HEK293T (cell line): Measurements from ENCODE around the gene DNMT3L.
"Not testable (repeated sequence)": the region's sequence is repeated elsewhere in the genome, so short reads cannot be mapped to it uniquely, and the experiment has no call there.

ENCODE experiments used
- ARNT ChIP-seq: fragments of 450-650 bp; IDR thresholded peaks from 2 replicates; pipeline ENCODE4 v1.6.1; 2017; ENCODE audit warnings: mild to moderate bottlenecking
- FOXA1 ChIP-seq: fragments of 450-650 bp; IDR thresholded peaks from 2 replicates; pipeline ENCODE4 v1.6.1; 2016; ENCODE audit warnings: mild to moderate bottlenecking
- SP1 ChIP-seq: fragments of 450-650 bp; IDR thresholded peaks from 2 replicates; pipeline ENCODE4 v1.6.1; 2017
- ZNF384 ChIP-seq: fragments of 450-650 bp; IDR thresholded peaks from 2 replicates; pipeline ENCODE4 v1.6.1; 2016
- TF ChIP-seq, protein P1 (sequence below): fragments of 450-650 bp; IDR thresholded peaks from 2 replicates; pipeline ENCODE4 v1.6.1; 2016

DNA sequence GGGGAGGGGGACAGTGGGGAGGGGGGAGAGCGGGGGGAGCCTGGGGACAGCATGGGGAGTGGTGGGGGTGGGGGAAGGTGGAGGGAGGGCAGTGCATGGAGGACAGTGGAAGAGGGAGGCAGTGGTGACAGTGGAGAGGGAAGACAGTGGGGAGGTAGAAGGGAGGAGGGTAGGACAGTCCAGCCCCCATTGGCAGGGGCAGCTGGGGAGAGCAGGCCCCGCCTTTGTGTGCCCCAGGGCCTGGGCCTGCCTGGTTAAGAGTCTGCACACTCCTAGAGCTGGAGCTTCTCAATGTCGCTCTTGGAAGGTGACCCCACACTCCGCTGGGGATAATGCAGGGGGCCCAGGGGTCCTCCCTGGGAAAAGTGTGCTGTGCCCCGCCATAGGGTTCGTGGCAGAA is 36.1 kb downstream of the DNMT3L start:
- not testable (repeated sequence) for TF ChIP-seq ZNF384, FOXA1, SP1, ARNT
- TF ChIP-seq, protein P1, sequence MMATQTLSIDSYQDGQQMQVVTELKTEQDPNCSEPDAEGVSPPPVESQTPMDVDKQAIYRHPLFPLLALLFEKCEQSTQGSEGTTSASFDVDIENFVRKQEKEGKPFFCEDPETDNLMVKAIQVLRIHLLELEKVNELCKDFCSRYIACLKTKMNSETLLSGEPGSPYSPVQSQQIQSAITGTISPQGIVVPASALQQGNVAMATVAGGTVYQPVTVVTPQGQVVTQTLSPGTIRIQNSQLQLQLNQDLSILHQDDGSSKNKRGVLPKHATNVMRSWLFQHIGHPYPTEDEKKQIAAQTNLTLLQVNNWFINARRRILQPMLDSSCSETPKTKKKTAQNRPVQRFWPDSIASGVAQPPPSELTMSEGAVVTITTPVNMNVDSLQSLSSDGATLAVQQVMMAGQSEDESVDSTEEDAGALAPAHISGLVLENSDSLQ: not testable (repeated sequence)
